A549 (cell line): ENCODE data around the gene MAST3. TPM values are rescaled to one million over a fixed set of nuclear protein-coding genes. Genes with fewer than 3 reads are reported as not detected.

Experiments used
- ATAC-seq, 2 experiments: fragments of 200-7000 bp in 1 of 2; fragments of >200 bp in 1 of 2; cut with Nextera tagmentation in 1 of 2; cut with Tn5 transposase in 1 of 2; 3 replicates each; pipeline versions ENCODE4 v1.8.0 to v1.9.1; 2018 to 2020; ENCODE audit warnings: mild to moderate bottlenecking in 1 of 2, moderate library complexity in 1 of 2
- CTCF ChIA-PET: fragments of 300-600 bp; sonication (Branson Sonifier 250); formaldehyde crosslinking; extraction: SDS; loops from one replicate; lab custom pipeline; 2021; ENCODE audit warnings: antibody characterized with exemption, inconsistent platforms; lab: Yijun Ruan, JAX
- POLR2A ChIA-PET: fragments of 350-600 bp; formaldehyde crosslinking; extraction: SDS; loops from one replicate; lab custom pipeline; 2021; ENCODE audit warnings: antibody characterized with exemption, inconsistent platforms; lab: Yijun Ruan, JAX
- DNase-seq, 2 experiments: peaks; one replicate each; pipeline versions ENCODE4 v3.0.0 to v3.0.0-alpha.2; 2011 to 2016; ENCODE audit warnings: low read depth in 1 of 2, low spot score in 1 of 2
- FAIRE-seq: peaks from 2 replicates; lab custom pipeline; 2011; peaks lifted over from hg19 to GRCh38; lab: Jason Lieb, UNC
- H3K27ac ChIP-seq, 2 experiments: fragments of >200 bp; sonication (Bioruptor Twin); formaldehyde crosslinking; 3 replicates each; pipeline ENCODE4 v1.5.1; 2016 to 2017
- H3K4me1 ChIP-seq: fragments of >200 bp; sonication (Bioruptor Twin); formaldehyde crosslinking; 3 replicates; pipeline ENCODE4 v1.6.1; 2016
- H3K4me2 ChIP-seq: fragments of >200 bp; sonication (Bioruptor Twin); formaldehyde crosslinking; 3 replicates; pipeline ENCODE4 v1.6.1; 2016
- H3K4me3 ChIP-seq: fragments of >200 bp; sonication (Bioruptor Twin); formaldehyde crosslinking; 3 replicates; pipeline ENCODE4 v1.5.1; 2016
- H3K9me3 ChIP-seq: fragments of >200 bp; sonication (Bioruptor Twin); formaldehyde crosslinking; 3 replicates; pipeline ENCODE4 v1.6.1; 2016
- CBX2 ChIP-seq: fragments of 200-600 bp; sonication (generic); IDR thresholded peaks from 2 replicates; pipeline ENCODE4 v1.6.1; 2016; ENCODE audit warnings: low read depth, mild to moderate bottlenecking, borderline replicate concordance
- CBX8 ChIP-seq: fragments of 200-600 bp; sonication (generic); IDR thresholded peaks from 2 replicates; pipeline ENCODE4 v1.6.1; 2016
- CEBPB ChIP-seq, 2 experiments: fragments of >200 bp in 1 of 2; sonication (Bioruptor Twin) in 1 of 2; formaldehyde crosslinking in 1 of 2; IDR thresholded peaks; 2 replicates each; pipeline ENCODE4 v1.6.1; 2012 to 2016
- CHD2 ChIP-seq: fragments of 150-350 bp; IDR thresholded peaks from 2 replicates; pipeline ENCODE4 v1.6.1; 2014; ENCODE audit warnings: low read length; ENCODE audit not compliant: partially characterized antibody
- CHD4 ChIP-seq: fragments of 200-600 bp; sonication (generic); IDR thresholded peaks from 2 replicates; pipeline ENCODE4 v1.6.1; 2016; ENCODE audit warnings: antibody characterized with exemption, mild to moderate bottlenecking, borderline replicate concordance
- EHF ChIP-seq: fragments of 250-450 bp; sonication (Bioruptor Pico); IDR thresholded peaks from 2 replicates; pipeline ENCODE4 v1.5.0; 2020; ENCODE audit warnings: mild to moderate bottlenecking
- EP300 ChIP-seq, 2 experiments: fragments of >200 bp; sonication (Bioruptor Twin); formaldehyde crosslinking; IDR thresholded peaks; 2 replicates in 1 of 2; 3 replicates in 1 of 2; pipeline ENCODE4 v1.6.1; 2016 to 2017
- FOXS1 ChIP-seq: fragments of 250-450 bp; sonication (Bioruptor Pico); IDR thresholded peaks from 2 replicates; pipeline ENCODE4 v1.5.0; 2020; ENCODE audit warnings: mild to moderate bottlenecking, moderate library complexity
- GATA3 ChIP-seq: IDR thresholded peaks from 2 replicates; pipeline ENCODE4 v1.6.1; 2012; ENCODE audit warnings: borderline replicate concordance
- JUNB ChIP-seq: fragments of >200 bp; sonication (Bioruptor Twin); formaldehyde crosslinking; IDR thresholded peaks from 2 replicates; pipeline ENCODE4 v1.6.1; 2016
- KDM5A ChIP-seq: fragments of 200-600 bp; sonication (generic); IDR thresholded peaks from 2 replicates; pipeline ENCODE4 v1.6.1; 2016; ENCODE audit warnings: antibody characterized with exemption, mild to moderate bottlenecking
- NFE2L2 ChIP-seq: fragments of 150-350 bp; conservative IDR thresholded peaks from 2 replicates; pipeline ENCODE4 v1.6.1; 2014; ENCODE audit warnings: low read length
- PHF8 ChIP-seq: fragments of 200-600 bp; sonication (generic); IDR thresholded peaks from 2 replicates; pipeline ENCODE4 v1.6.1; 2016; ENCODE audit warnings: low read depth, mild to moderate bottlenecking, antibody characterized with exemption, moderate library complexity, borderline replicate concordance
- POLR2AphosphoS2 ChIP-seq: conservative IDR thresholded peaks from 2 replicates; pipeline ENCODE4 v1.6.1; 2012; ENCODE audit warnings: low read length, improper control_type of control experiment, inconsistent platforms
- RARB ChIP-seq: fragments of 250-450 bp; sonication (Bioruptor Pico); IDR thresholded peaks from 2 replicates; pipeline ENCODE4 v1.8.0; 2021; ENCODE audit warnings: mild to moderate bottlenecking, moderate library complexity
- REST ChIP-seq: fragments of 200-600 bp; sonication (generic); IDR thresholded peaks from 2 replicates; pipeline ENCODE4 v1.6.1; 2016; ENCODE audit warnings: antibody characterized with exemption, mild to moderate bottlenecking, moderate library complexity
- SMC3 ChIP-seq: fragments of >200 bp; sonication (Bioruptor Twin); formaldehyde crosslinking; IDR thresholded peaks from 3 replicates; pipeline ENCODE4 v1.6.1; 2018; ENCODE audit warnings: inconsistent platforms
- SREBF2 ChIP-seq: fragments of 450-650 bp; IDR thresholded peaks from 2 replicates; pipeline ENCODE4 v1.6.1; 2014; ENCODE audit warnings: mild to moderate bottlenecking, moderate library complexity
- TFCP2L1 ChIP-seq: fragments of 250-450 bp; sonication (Bioruptor Pico); IDR thresholded peaks from 2 replicates; pipeline ENCODE4 v1.5.0; 2021; ENCODE audit warnings: mild to moderate bottlenecking
- TP53 ChIP-seq: fragments of 250-450 bp; sonication (Bioruptor Pico); IDR thresholded peaks from 2 replicates; pipeline ENCODE4 v1.5.0; 2021; ENCODE audit warnings: mild to moderate bottlenecking, moderate library complexity
- ZFP36 ChIP-seq: fragments of 450-650 bp; IDR thresholded peaks from 2 replicates; pipeline ENCODE4 v1.6.1; 2014; ENCODE audit warnings: borderline replicate concordance; ENCODE audit not compliant: partially characterized antibody
- WGBS: methylation state at CpG from one replicate; pipeline ENCODE4 v1.1.6; 2017; ENCODE audit errors: missing lambda C conversion rate; 5-methylcytosine and 5-hydroxymethylcytosine counted together
- polyA plus RNA-seq, 4 experiments: library from polyadenylated mRNA; depleted of rRNA in 3 of 4; stranded (reverse); fragments of >200 nt; fragmentation: RNase III in 1 of 4; extraction: RNeasy Plus Mini Kit Qiagen cat#74134 plus additional on column Dnase treatment in 1 of 4; gene quantifications; 2 replicates in 3 of 4; 3 replicates in 1 of 4; pipeline ENCODE4 v1.2.3, GENCODE V29; 2011 to 2017
- TF ChIP-seq, protein P1 (sequence below): fragments of >200 bp; sonication (Bioruptor Twin); formaldehyde crosslinking; IDR thresholded peaks from 3 replicates; pipeline ENCODE4 v1.6.1; 2016
- TF ChIP-seq, protein P2 (sequence below): IDR thresholded peaks from 2 replicates; pipeline ENCODE4 v1.6.1; 2012

MAST3 gene
- polyA plus RNA-seq, 2 of the 4 experiments (the other 2 are of a cell fraction), result 1.3 to 2.5 TPM

- TF ChIP-seq CHD4 (no peak), CEBPB (IDR thresholded peaks at IDR 0.05) (no peak), GATA3 (no peak), JUNB (no peak), PHF8 (no peak), POLR2AphosphoS2 (no peak)
- TF ChIP-seq, protein P1, sequence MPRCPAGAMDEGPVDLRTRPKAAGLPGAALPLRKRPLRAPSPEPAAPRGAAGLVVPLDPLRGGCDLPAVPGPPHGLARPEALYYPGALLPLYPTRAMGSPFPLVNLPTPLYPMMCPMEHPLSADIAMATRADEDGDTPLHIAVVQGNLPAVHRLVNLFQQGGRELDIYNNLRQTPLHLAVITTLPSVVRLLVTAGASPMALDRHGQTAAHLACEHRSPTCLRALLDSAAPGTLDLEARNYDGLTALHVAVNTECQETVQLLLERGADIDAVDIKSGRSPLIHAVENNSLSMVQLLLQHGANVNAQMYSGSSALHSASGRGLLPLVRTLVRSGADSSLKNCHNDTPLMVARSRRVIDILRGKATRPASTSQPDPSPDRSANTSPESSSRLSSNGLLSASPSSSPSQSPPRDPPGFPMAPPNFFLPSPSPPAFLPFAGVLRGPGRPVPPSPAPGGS, result no peak
These were observed 73.2 kb downstream of the MAST3 start (continued) for GRCh38 chr19:18170714-18171255.

- Histone ChIP-seq H3K9me3 (no peaks in the 10 kb centered on the region), H3K4me1 (peaks cover 4% of the 10 kb centered on the region; the same call in 1 of the 3 replicates), H3K27ac (no peak overlapping the region)
- 94% methylated on average over 8 of the region's 8 CpGs for WGBS
- DNase-seq (no peak), FAIRE-seq (no peak)
- TF ChIP-seq EHF (CRISPR knock-in tag) (no peak), ZFP36 (peak; percentile 49)
- TF ChIP-seq, all 56 proteins: peak for 1
- no peak for ATAC-seq
- Histone ChIP-seq H3K4me3 (no peak overlapping the region), H3K4me2 (no peak overlapping the region)
- ChIA-PET CTCF (interaction anchor here (0.6 to 3.9 kb wide), 4 partner anchors 11 to 170 kb away, joined by 3 to 20 read pairs (median 4); no protein-coding TSS in a partner anchor), POLR2A (no interaction called here)
These were observed 74.2 kb downstream of the MAST3 start for GRCh38 chr19:18171605-18172327.

DNA sequence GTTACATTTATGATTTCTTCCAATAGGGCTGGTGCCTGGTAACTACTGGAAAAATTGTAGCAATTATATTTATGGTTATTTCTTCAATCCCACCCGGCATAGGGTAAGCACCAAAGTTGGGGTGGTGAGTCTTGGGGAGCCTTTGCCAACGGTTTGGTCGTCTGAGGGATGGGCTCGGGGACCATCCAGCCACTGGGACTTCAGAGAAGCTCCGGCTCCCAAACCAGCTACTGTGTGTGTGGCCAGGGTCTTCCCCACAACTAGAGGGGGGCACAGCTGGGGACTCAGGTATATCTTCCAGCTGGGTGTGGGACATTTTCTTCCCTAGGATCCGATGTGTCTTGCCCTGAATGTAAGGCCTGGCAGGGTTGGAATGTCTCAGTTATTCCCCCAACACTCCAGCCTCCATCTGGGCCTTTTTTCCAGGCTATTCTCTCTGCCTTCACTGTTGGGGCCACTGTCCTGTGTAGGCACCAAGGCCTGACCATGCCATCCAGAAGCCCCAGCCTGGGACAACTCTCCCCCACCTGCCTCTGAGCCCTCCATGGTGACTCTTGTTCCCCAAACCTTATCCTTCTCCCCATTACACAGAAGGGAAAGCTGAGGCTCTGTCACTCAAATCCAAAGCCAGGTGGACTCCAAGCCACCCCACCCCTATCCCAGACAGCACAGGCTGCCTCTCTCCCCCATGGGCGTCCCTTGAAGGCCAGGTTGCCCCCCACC, 74.9 kb downstream of the MAST3 start:
- Histone ChIP-seq H3K9me3 (no peaks in the 10 kb centered on the region), H3K4me2 (no peak overlapping the region)
- TF ChIP-seq KDM5A (no peak), FOXS1 (CRISPR knock-in tag) (no peak), SREBF2 (no peak), CHD2 (no peak), JUNB (no peak), NFE2L2 (no peak), RARB (CRISPR knock-in tag) (no peak)
- TF ChIP-seq, protein P2, sequence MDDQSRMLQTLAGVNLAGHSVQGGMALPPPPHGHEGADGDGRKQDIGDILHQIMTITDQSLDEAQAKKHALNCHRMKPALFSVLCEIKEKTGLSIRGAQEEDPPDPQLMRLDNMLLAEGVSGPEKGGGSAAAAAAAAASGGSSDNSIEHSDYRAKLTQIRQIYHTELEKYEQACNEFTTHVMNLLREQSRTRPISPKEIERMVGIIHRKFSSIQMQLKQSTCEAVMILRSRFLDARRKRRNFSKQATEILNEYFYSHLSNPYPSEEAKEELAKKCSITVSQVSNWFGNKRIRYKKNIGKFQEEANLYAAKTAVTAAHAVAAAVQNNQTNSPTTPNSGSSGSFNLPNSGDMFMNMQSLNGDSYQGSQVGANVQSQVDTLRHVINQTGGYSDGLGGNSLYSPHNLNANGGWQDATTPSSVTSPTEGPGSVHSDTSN, result no peak
- TF ChIP-seq, all 56 proteins: peak for 0
- 90% methylated on average over 6 of the region's 7 CpGs for WGBS
- H3K27ac ChIP-seq, result no peak overlapping the region; a peak in 1 of 6 replicates
- FAIRE-seq (no peak), DNase-seq (no peak), ATAC-seq (no peak)
- H3K4me1 ChIP-seq, result peaks cover 4% of the 10 kb centered on the region; the same call in 1 of the 3 replicates
- H3K4me3 ChIP-seq, result no peak overlapping the region
- ChIA-PET CTCF (interaction anchor here (3.9 kb wide), 1 partner anchor 11 kb away, joined by 20 read pairs; no protein-coding TSS in a partner anchor), POLR2A (no interaction called here)

GRCh38 chr19:18173054-18173571, 75.5 kb downstream of the MAST3 start:
- Histone ChIP-seq H3K4me1 (peaks cover 4% of the 10 kb centered on the region; the same call in 1 of the 3 replicates), H3K4me3 (peak overlapping the region; percentile 62; the same call in 2 of the 3 replicates), H3K9me3 (no peaks in the 10 kb centered on the region), H3K4me2 (peak overlapping the region; percentile 99), H3K27ac (peak overlapping the region; percentile 52 to 77; a peak in 5 of 6 replicates)
- FAIRE-seq (no peak), ATAC-seq (peak; percentile 33 to 48; a peak in 2 of 6 replicates), DNase-seq (no peak)
- 58% methylated on average over 9 of the region's 18 CpGs for WGBS
- ChIA-PET POLR2A (no interaction called here), CTCF (interaction anchor here (3.9 kb wide), 1 partner anchor 12 kb away, joined by 20 read pairs; no protein-coding TSS in a partner anchor)
- TF ChIP-seq CBX8 (no peak), REST (no peak), TFCP2L1 (CRISPR knock-in tag) (no peak), SMC3 (no peak), ZFP36 (no peak), RARB (CRISPR knock-in tag) (no peak), NFE2L2 (no peak), JUNB (no peak), CBX2 (no peak), TP53 (CRISPR knock-in tag) (no peak), EP300 (IDR thresholded peaks at IDR 0.05) (no peak), CHD4 (no peak)
